ENCODE data around the gene PHKG2. TPM values are rescaled to one million over a fixed set of nuclear protein-coding genes. Genes with fewer than 3 reads are reported as not detected.
A peak's percentile ranks its signal among the peaks of the same experiment; 100 is the strongest.

Gene PHKG2
- total RNA-seq, 1 donor from 2014 or later, result 26.0 TPM

DNA sequence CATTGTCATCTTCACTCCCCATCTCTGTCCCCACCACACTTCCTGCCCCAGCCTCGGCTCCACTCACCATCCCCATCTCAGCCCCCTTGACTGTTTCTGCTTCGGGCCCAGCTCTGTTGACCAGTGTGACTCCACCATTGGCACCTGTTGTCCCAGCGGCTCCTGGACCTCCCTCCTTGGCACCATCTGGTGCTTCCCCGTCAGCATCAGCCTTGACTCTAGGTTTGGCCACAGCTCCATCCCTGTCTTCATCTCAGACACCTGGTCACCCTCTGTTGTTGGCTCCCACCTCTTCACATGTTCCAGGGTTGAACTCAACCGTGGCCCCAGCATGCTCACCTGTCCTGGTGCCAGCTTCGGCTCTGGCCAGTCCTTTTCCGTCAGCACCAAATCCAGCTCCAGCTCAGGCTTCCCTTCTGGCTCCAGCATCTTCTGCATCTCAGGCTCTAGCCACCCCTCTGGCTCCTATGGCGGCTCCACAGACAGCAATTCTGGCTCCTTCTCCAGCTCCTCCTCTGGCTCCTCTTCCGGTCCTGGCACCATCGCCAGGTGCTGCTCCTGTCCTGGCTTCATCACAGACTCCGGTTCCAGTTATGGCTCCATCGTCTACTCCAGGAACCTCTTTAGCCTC is 24.4 kb upstream of the PHKG2 start:
- DNase-seq (no peak), ATAC-seq (no peak)
- no peaks in the 10 kb centered on the region for H3K27me3 ChIP-seq
- H3K27ac ChIP-seq, result no peak overlapping the region
- no peaks in the 10 kb centered on the region for H3K4me1 ChIP-seq
- H3K36me3 ChIP-seq, result peaks cover 99% of the 10 kb centered on the region
- no peaks in the 10 kb centered on the region for H3K9me3 ChIP-seq
- TF ChIP-seq, protein P1, sequence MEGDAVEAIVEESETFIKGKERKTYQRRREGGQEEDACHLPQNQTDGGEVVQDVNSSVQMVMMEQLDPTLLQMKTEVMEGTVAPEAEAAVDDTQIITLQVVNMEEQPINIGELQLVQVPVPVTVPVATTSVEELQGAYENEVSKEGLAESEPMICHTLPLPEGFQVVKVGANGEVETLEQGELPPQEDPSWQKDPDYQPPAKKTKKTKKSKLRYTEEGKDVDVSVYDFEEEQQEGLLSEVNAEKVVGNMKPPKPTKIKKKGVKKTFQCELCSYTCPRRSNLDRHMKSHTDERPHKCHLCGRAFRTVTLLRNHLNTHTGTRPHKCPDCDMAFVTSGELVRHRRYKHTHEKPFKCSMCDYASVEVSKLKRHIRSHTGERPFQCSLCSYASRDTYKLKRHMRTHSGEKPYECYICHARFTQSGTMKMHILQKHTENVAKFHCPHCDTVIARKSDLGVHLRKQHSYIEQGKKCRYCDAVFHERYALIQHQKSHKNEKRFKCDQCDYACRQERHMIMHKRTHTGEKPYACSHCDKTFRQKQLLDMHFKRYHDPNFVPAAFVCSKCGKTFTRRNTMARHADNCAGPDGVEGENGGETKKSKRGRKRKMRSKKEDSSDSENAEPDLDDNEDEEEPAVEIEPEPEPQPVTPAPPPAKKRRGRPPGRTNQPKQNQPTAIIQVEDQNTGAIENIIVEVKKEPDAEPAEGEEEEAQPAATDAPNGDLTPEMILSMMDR (IDR thresholded peaks at IDR 0.05), result no peak
- no peak overlapping the region for H3K4me3 ChIP-seq
- intact Hi-C loops (cut with DNase I), result no loop called here

DNA sequence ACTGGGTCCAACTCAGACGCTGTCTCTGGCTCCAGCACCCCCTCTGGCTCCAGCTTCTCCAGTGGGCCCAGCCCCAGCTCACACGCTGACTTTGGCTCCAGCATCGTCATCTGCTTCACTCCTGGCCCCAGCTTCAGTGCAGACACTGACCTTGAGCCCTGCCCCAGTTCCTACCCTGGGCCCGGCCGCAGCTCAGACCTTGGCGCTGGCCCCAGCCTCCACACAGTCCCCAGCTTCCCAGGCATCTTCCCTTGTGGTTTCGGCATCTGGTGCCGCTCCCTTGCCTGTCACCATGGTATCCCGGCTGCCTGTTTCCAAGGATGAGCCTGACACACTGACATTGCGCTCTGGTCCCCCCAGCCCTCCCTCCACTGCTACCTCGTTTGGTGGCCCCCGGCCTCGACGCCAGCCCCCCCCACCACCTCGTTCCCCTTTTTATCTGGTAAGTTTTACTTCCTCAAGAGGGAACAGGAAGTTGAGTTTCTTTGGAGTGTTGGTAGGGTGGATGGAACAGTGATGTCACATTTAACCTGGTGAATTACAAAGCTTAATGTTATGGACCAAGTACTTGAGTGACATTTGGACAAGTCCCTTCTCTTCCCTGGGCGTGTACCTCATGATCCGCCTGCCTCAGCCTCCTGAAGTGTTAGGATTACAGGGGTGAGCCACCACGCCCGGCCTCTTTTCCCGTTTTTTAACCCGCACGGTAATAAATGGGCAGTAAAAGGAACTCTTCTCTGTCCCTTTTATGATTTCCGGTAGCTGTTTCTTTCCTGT is 23.4 kb upstream of the PHKG2 start:
- H3K27me3 ChIP-seq, result no peaks in the 10 kb centered on the region

DNA sequence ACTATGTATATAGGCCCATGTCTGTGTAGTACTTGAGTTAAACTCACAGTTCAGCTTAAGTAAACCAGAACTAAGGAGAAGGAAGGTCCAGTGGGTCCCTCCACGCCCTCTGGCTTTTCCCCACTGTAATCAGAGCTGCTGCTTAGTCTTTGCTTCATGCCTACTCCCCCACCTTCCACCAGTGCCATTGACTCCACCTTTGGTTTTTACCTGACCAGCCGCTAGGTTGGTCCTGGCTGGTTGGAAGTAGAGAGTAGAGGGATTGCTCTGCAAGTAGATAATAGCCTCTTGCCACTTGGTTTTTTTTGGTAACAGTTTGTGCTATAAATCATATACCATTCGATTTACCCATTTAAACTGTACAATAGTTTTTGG is 22.8 kb upstream of the PHKG2 start:
- intact Hi-C loops (cut with DNase I), result no loop called here
- no peak for DNase-seq
- H3K4me3 ChIP-seq, result no peak overlapping the region
- H3K27me3 ChIP-seq, result no peaks in the 10 kb centered on the region
- TF ChIP-seq, protein P1 (IDR thresholded peaks at IDR 0.05), result no peak
- H3K4me1 ChIP-seq, result no peaks in the 10 kb centered on the region
- H3K36me3 ChIP-seq, result peaks cover 99% of the 10 kb centered on the region
- H3K27ac ChIP-seq, result no peak overlapping the region
- no peak for ATAC-seq
- no peaks in the 10 kb centered on the region for H3K9me3 ChIP-seq

More for the DNA sequence above, 23.4 kb upstream of the PHKG2 start:
- no peak overlapping the region for H3K4me3 ChIP-seq
- DNase-seq, result peak; percentile 76
- H3K36me3 ChIP-seq, result peaks cover 99% of the 10 kb centered on the region
- H3K4me1 ChIP-seq, result no peaks in the 10 kb centered on the region
- TF ChIP-seq, protein P1 (IDR thresholded peaks at IDR 0.05), result no peak
- no peak overlapping the region for H3K27ac ChIP-seq
- intact Hi-C loops (cut with DNase I), result no loop called here
- H3K9me3 ChIP-seq, result no peaks in the 10 kb centered on the region
- ATAC-seq, result peak; percentile 73

DNA sequence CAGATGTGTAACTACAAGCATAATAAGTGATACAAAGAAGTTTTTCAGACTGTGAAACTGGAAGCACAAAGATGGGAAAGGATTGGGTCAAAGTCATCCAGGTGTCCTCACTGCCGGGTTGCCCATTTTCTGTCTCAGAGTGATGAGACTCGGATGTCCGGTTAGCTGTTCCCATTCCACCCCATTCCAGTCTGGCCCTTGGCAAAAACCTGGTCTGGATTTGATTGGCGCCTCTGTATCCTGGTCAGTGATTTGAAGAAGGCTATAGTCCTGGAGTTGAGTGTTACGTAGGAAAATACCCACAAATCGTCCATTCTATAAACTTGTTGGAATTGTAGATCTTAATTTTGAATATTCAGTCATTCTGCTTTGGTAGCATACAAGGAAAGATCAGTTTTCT is 19.9 kb upstream of the PHKG2 start:
- Histone ChIP-seq H3K4me1 (no peaks in the 10 kb centered on the region), H3K9me3 (no peaks in the 10 kb centered on the region), H3K36me3 (peaks cover 99% of the 10 kb centered on the region), H3K27ac (no peak overlapping the region), H3K4me3 (no peak overlapping the region), H3K27me3 (no peaks in the 10 kb centered on the region)
- ATAC-seq, result no peak
- no peak for DNase-seq
- TF ChIP-seq, protein P1 (IDR thresholded peaks at IDR 0.05), result no peak
- intact Hi-C loops (cut with DNase I), result no loop called here

DNA sequence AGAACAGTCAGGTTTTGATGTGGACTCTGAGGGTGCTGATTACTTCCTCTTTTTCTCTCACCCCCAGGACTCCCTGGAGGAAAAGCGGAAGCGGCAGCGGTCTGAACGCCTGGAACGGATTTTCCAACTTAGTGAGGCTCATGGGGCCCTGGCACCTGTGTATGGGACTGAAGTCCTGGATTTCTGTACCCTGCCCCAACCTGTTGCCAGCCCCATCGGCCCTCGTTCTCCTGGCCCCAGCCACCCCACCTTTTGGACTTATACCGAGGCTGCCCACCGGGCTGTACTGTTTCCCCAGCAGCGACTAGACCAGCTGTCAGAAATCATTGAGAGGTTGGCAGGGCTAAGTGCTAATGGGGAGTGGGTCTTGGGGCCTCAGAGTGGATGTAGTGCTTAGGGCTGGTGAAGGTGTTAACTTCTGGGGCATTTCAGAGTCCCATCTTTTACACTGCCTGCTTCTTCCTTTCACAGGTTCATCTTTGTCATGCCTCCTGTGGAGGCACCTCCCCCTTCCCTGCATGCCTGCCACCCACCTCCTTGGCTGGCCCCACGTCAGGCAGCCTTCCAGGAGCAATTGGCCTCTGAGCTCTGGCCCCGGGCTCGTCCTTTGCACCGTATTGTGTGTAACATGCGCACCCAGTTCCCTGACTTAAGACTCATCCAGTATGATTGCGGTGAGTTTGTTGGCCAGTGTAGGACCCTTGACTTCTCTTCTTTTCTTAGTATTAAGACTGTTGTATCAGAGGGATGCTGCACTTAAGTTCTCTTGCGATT is 19.1 kb upstream of the PHKG2 start:
- H3K4me3 ChIP-seq, result no peak overlapping the region
- peaks cover 99% of the 10 kb centered on the region for H3K36me3 ChIP-seq
- intact Hi-C loops (cut with DNase I), result no loop called here
- no peaks in the 10 kb centered on the region for H3K4me1 ChIP-seq
- DNase-seq (no peak), ATAC-seq (peak; percentile 64)
- no peaks in the 10 kb centered on the region for H3K9me3 ChIP-seq
- H3K27ac ChIP-seq, result no peak overlapping the region
- H3K27me3 ChIP-seq, result no peaks in the 10 kb centered on the region
- TF ChIP-seq, protein P1 (IDR thresholded peaks at IDR 0.05), result no peak

Data from upper lobe of right lung (tissue), 1 donor.